ENCODE measurements around the gene HTR3A.

DNA sequence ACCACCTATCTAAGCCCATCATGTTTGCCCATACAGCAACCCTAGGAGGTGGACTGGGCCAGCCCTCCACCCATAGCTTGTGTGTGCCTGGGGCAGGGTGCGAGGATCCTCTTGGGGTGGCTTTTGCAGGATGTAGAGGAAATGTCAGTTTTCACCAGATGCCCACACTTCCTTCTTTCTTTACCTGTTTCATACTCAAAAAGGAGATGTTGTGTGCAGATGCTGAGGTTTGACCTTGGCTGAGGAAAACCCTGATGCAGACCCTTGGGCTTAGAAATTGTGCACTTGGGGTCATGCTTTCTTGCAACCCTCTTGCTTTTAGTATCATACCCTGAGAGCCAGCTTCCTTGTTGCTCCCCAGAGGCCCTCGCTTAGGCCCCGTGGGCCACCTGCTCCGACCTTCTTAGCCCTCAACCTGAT, 2.2 kb downstream of the HTR3A start:
- TF ChIP-seq, protein P1, sequence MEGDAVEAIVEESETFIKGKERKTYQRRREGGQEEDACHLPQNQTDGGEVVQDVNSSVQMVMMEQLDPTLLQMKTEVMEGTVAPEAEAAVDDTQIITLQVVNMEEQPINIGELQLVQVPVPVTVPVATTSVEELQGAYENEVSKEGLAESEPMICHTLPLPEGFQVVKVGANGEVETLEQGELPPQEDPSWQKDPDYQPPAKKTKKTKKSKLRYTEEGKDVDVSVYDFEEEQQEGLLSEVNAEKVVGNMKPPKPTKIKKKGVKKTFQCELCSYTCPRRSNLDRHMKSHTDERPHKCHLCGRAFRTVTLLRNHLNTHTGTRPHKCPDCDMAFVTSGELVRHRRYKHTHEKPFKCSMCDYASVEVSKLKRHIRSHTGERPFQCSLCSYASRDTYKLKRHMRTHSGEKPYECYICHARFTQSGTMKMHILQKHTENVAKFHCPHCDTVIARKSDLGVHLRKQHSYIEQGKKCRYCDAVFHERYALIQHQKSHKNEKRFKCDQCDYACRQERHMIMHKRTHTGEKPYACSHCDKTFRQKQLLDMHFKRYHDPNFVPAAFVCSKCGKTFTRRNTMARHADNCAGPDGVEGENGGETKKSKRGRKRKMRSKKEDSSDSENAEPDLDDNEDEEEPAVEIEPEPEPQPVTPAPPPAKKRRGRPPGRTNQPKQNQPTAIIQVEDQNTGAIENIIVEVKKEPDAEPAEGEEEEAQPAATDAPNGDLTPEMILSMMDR (optimal IDR thresholded peaks at IDR 0.05 in 1 of 3, IDR thresholded peaks at IDR 0.05 in 1 of 3, conservative IDR thresholded peaks at IDR 0.05 in 1 of 3; ENCODE audit: extremely low read depth in 1 of 3, insufficient read depth in 2 of 3, low read length in 3 of 3), result no peak
- TF ChIP-seq EZH2 (IDR thresholded peaks at IDR 0.05; ENCODE audit: low read length), result no peak
